ENCODE data around the gene GLI2.

GLI2 gene

GRCh38 chr2:120748741-120749140, 13.1 kb downstream of the GLI2 start:
- DNase-seq (ENCODE audit: low spot score) = no peak
- TF ChIP-seq, protein P1, sequence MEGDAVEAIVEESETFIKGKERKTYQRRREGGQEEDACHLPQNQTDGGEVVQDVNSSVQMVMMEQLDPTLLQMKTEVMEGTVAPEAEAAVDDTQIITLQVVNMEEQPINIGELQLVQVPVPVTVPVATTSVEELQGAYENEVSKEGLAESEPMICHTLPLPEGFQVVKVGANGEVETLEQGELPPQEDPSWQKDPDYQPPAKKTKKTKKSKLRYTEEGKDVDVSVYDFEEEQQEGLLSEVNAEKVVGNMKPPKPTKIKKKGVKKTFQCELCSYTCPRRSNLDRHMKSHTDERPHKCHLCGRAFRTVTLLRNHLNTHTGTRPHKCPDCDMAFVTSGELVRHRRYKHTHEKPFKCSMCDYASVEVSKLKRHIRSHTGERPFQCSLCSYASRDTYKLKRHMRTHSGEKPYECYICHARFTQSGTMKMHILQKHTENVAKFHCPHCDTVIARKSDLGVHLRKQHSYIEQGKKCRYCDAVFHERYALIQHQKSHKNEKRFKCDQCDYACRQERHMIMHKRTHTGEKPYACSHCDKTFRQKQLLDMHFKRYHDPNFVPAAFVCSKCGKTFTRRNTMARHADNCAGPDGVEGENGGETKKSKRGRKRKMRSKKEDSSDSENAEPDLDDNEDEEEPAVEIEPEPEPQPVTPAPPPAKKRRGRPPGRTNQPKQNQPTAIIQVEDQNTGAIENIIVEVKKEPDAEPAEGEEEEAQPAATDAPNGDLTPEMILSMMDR (IDR thresholded peaks at IDR 0.05; ENCODE audit: extremely low read depth, insufficient read depth, missing control alignments) = no peak
- in situ Hi-C loops (cut with MboI; ENCODE audit: low pct_unique_long_range_greater_than_20kb, low sequenced_read_pairs, unreplicated experiment) = no loop called here

DNA sequence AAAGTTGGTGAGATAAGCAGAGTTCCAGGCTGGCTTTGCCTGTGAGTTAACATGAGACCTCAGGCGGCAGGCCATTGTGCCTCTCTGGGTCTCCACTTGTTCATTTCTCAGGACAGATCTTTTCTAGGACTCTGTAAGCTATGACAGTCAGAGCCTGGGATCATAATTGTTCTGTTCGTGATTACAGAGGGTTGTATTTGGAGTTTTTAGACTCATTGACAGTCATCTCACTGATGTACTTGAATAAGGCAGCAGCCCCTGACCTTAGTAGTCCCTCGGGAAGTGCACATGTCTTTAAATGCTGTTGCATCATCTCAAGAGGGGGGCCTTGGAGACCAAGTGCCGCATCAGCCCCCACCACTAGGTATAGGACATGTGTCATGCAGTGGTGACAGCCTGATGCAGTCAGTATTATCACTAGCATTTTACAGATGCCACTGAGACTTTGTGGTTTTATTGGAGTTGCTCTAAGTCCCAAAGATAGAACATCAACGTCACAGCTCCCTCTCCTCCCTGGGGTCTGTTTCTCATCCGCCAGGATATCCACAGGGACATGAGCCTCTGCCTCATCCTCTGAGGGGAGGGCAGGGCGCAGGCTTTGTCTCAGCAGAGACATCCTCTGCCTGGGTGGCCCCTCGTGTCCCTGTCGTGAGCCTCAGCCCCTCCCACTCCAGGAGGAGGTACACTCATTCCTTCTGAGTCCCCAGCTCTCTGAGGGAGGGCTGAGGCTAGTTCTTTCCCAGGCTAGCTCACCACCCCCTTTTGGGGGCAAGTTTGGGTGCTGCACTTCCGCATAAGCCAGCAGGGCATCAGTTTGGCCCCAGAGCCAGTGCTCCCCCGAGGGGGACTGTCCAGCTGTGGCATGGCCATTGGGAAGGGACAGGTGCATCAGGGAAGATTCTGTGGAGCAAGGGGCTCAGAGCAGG, 14.1 kb downstream of the GLI2 start:
- DNase-seq (ENCODE audit: low spot score) = no peak
- TF ChIP-seq, protein P1 (IDR thresholded peaks at IDR 0.05; ENCODE audit: extremely low read depth, insufficient read depth, missing control alignments) = no peak
- in situ Hi-C loops (cut with MboI; ENCODE audit: low pct_unique_long_range_greater_than_20kb, low sequenced_read_pairs, unreplicated experiment) = no loop called here

GRCh38 chr2:120750488-120751210, 15.0 kb downstream of the GLI2 start:
- in situ Hi-C loops (cut with MboI; ENCODE audit: low pct_unique_long_range_greater_than_20kb, low sequenced_read_pairs, unreplicated experiment) = no loop called here
- TF ChIP-seq, protein P1 (IDR thresholded peaks at IDR 0.05; ENCODE audit: extremely low read depth, insufficient read depth, missing control alignments) = no peak
- DNase-seq (ENCODE audit: low spot score) = no peak

DNA sequence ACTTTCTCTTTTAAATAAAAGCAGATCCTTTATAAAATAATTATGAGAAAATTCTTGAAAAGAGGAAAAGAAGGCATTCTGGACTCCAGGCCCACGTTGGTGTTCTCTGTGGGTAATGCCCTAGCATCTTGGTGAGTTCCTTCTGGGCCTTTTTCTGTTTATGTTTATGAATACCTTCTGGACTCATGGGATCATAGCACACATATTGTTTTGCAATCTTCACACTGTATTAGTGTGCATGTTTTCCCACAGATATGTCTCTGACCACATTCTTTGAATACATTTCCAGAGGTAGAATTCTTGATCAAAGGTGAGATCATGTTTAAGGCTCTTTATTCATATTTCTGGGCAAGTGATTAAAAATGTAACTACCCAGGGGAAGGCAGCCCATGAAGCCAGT, 15.9 kb downstream of the GLI2 start:
- in situ Hi-C loops (cut with MboI; ENCODE audit: low pct_unique_long_range_greater_than_20kb, low sequenced_read_pairs, unreplicated experiment) = no loop called here
- no peak for DNase-seq (ENCODE audit: low spot score)
- TF ChIP-seq, protein P1 (IDR thresholded peaks at IDR 0.05; ENCODE audit: extremely low read depth, insufficient read depth, missing control alignments) = no peak

- TF ChIP-seq, protein P1 (IDR thresholded peaks at IDR 0.05; ENCODE audit: extremely low read depth, insufficient read depth, missing control alignments) = no peak
- DNase-seq (ENCODE audit: low spot score) = no peak
Measured at GRCh38 chr2:120754067-120754960, 18.6 kb downstream of the GLI2 start.

More at GRCh38 chr2:120754067-120754960, 18.6 kb downstream of the GLI2 start:
- in situ Hi-C loops (cut with MboI; ENCODE audit: low pct_unique_long_range_greater_than_20kb, low sequenced_read_pairs, unreplicated experiment) = no loop called here
